NCI-H748 (cell line): ENCODE measurements around the gene GPR63.

Source experiments
- DNase-seq: peaks from one replicate; lab custom pipeline; 2025; ENCODE audit not compliant: unreplicated experiment; lab: John Stamatoyannopoulos, UW

Gene GPR63

DNA sequence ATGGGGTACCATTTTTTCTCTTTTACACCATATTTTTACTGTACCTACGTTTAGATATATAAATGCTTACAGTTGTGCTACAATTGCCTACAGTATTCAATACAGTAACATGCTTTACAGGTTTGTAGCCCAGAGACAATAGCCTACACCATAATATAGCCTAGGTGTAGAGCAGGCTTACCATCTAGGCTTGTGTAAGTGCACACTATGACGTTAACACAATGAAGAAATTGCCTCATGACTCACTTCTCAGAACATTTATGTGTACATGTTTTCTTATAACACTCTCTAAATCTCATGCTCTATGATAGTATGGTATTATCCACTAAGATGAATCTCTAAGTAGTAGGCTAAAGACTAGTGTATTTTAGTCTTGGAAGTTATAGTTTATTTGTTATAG lies 13.5 kb downstream of the GPR63 start:
- no peak for DNase-seq

DNA sequence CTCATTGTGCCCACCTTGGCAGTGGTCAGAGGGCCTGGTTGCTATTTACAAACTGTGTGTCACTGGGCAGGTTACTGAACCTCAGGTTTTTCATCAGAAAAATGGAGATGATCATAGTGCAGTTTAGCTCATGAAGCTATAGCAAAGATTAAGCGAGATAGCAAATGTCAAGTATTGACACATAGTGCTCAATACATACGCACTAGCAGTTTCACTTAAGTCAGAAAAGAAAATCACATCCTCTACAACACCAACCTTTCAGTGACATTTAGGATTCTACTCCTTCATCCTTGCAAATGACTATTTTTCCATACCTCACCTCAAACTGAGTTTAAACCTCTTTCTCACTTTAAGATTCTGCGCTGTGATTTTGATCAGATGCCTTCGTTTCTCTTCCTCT lies 16.2 kb downstream of the GPR63 start:
- DNase-seq = no peak

DNA sequence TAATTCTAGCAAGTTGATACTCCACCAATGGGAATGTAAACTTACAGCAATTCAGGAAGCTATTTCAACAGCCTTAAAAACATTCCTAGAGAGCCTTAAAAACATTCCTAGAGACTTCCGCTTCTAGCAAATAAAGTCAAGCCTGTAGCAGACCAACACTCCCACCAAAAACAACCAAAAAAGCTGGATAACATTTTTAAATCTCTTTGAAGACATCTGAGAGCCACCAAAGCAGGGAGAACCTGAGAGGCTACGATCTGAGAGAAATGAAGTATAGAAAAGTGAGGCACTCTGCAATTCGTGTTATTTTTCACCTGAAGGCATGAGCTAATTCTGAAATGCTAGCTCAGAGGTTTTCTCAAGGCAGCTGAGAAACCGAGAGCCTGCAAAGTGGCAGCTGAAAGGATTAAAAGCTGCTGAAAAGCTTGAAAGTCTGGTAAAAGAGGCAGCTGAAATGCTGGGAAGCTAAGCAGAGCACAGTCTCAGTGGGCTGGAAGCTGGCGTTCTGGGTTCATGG lies 20.9 kb downstream of the GPR63 start:
- DNase-seq = no peak

DNA sequence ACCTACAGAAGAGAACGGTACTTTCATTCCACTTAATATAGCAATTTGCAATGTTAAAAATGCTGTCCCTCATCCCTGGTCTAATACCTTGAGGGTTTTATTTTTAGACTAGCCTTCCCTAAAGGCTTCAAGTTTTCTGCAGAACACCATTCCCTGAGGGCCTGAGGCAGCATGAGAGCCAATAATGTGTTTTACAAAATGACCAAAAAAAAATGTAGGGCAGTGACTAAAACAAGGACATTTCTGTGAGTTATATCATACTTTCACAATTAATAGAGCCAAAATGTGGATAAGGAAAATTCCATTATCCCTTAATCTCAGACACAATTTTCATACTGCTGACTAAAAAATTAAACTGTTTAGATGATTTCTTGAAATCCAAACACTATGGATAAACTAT lies 22.7 kb downstream of the GPR63 start:
- no peak for DNase-seq

DNA sequence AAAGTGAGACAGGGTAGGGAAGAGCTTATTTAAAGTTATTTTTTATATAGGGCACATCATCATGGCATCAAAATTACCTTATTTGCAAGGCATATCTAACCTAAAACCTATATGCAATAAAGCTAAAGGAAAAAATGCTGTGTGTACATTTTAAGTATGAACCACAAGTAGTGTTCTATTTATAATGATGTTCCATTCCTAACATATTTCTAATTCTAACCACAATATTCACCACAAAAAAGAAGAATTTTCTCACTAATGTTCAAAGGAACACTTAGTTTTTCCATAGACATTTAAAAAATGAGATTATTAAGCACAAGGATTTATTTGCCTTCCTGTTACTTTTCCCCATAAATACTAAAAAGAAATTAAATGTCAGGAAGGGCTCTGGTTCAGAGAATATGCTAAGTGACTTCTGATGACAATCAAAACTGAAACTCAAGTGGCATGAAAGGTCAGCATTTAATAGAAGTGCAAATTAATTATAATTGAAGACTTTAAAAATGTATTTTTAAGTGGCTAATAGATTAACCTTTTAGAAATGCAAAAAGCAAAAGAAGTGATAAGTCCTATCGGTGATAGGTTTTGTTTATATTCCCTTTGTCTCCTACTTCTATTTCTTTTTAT lies 25.1 kb downstream of the GPR63 start:
- DNase-seq = no peak

DNA sequence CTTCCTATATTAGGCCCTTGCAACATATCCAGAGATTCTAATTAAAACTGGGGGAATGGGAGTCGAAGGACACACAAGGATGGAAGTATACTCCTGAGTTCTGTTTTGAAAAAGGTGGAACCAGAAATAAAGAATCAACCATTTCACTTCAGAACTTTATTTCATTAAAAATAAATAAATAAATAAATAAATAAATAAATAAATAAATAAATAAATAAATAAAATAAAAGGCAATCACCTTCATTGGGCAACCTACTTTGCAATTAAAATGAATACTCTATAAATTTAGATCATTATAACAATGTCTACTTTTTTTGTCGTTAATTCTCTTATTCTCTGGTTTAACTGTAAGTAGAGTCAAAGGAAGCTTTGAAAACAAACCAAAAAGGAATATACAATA lies 25.6 kb downstream of the GPR63 start:
- no peak for DNase-seq

DNA sequence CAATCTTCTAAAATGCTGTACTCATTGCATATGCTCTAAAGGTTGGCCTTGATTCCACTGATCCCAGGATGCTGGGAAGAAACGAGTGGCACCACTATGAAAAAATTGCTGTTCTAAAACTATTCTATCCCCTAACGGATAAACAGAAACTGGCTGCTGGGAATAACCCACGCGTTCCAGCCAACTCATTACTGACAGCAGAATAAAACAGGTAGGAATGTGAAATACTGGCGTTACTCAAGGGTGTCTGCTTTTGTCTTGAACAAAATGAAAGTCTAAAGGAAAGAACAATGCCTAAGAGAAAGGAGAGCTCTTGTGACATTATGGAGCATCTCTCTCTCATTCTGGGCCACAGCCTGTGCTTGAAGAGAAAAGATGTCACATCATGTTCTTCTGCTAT lies 26.1 kb downstream of the GPR63 start:
- DNase-seq = no peak

DNA sequence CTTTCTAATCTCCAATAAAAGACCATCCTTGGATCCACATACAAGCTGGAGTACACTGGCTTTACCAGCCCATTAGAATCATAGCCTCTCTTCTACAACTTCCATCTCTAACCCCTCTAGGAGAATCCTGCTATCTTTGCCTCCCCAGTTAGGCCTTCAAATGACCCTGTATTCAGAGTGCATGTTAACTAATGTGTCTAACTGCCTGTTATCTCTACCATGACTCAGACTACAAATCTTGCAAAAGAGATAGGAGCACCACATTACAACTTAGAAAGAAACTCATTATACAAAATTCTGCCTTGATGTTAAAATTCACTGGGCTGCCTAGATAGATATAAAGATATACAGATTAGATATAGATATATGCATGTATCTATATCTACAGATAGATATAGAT lies 28.2 kb downstream of the GPR63 start:
- DNase-seq = no peak

DNA sequence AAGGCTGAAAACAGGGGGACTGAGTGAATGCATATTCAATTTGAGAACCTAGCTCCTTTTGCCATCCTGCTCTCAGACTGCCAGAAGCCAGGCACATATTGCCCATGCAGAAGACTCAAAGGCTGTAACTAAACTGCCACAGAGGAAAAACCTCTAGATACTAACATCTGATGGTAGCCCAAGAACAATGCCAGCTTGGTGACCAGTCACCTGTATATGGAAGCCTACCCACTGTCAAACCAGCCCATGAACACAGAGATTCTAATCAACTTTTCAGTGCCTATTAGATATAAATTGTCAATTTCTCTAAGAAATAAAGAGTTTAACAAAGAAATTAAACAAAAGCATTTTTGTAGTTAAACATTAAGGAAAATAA lies 34.2 kb downstream of the GPR63 start:
- no peak for DNase-seq

DNA sequence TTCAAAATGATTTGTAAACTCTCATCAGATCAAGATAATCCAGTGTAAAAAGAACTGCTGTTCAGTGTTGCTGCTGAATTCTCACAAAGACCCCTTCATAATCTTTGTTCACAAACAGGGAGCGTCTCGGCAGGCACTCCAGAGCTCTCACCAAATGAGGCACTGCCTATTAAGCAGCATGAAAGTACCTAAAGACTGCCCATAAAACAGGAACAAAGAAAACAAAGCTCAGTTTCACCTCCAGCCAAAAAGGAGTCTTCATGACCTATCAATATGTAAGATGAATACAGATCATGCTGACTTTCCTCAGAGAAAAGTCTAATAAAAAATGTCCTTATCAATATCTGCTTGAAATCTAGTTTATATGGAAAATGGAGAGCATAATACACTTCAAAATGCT lies 41.8 kb downstream of the GPR63 start:
- no peak for DNase-seq

DNA sequence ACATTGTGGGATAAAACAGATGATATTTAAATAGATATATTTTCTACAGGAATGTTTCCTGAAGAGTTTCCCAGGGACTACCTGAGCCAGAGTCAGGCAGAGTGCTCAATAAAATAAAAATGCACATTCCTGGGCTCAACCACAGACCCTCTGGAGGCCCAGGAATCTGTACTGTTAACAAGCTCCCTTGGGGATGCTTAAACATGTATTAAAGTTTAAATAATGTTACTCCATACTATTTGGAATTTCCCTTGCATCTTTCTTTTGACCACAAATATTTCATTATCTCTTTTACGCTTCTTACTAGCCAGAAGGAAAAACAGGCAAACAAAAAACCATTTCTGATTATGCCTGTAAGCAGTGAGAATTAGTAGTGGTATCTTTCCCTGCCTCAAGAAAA lies 42.3 kb downstream of the GPR63 start:
- no peak for DNase-seq

DNA sequence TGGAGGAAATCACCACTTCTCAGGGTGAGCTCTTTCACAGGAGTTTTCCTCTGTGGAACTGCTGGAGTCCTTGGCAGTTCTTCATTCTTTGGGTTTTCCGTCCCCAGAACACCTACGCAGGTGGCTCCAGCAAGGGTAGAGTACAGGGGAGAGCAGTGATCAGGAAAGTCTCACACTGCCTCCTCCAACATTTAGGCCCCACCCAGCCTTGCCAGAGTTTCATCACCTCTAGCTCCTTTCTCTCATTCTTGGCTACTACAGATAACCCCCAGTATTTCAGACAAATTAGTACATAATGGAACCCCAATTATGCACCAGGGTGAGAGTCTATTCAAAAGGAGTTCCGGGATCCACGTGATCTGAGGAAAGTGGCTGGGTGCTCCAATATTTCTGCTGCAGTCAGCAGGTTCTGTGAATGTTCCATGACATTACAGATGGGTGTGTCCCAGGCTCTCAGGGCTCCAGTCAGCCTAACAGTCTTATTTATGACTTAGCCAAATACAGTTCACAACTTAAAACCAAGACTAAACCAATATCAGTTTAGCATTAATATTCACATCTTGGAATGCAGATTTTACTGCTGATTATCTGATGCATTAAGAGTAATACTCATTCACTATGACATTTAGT lies 44.6 kb downstream of the GPR63 start:
- no peak for DNase-seq

DNA sequence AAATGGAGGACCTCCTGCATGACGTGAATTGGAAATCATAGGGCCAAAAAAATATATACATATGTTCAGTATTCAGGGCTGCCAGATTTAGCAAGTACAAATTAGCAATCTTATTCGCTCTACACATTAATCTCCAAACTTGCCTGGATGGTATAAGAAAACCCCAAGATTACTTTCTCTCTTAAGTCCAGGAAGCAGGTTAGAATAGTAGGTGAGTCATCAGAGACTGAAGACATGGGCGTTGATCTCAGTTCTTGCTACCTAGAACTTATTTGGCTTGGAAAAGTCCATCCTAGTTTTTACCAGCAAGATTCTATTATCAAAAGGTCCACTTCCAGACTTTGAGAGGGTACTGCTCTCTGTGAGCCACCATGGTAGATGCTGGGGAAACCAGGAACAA lies 47.4 kb downstream of the GPR63 start:
- no peak for DNase-seq

DNA sequence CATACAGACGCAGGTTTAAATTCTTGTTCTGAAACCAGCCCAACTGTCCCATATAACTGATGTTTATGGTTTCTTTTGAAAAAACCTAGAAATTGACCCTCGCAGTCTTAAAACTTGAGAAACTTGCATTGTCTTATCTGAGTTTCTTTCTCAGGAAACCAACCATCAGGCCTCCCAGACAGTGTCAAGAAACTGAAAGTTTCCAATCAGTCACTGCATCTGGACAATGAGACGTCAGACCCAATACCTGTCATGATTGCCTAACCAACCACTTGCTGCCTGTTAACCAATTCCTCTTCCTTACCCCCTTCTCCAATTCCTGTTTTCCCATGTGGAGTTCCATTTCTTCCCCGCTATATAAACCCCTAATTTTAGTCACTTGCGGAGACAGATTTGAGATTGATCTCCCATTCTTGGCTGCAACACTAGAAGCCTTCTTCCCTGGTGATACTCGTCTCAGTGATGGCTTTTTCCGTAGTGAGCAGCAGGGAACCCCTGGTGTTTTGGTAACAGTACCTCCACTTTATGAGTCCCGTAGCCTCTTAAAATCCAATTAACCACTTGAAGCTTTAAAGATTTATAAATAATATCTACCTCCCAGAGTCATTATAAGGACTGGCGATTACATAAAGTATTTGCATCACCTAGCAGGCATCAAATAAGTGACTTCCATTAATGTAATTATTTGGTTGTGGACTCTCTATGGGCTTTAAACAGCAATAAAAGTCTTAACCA lies 49.3 kb downstream of the GPR63 start:
- DNase-seq = peak; percentile 90

DNA sequence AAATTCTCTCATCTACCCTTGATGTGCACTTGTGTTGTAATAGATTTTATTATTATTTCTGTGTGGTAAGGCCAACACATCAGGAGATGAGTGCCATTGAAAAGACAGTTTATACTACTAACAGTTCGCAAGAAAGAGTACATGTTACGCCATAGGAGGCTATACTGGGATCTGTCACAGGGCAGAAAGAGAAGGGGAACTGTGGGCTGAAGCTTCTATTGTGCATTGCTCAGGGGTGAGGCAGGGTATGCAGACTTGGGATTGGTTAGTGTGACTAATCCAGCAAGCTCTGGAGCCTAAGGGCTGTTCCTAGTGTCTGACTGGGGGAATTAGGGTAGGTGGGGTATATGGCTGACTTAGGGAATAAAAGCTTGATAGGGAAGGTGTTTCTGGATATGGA lies 50.9 kb downstream of the GPR63 start:
- no peak for DNase-seq

DNA sequence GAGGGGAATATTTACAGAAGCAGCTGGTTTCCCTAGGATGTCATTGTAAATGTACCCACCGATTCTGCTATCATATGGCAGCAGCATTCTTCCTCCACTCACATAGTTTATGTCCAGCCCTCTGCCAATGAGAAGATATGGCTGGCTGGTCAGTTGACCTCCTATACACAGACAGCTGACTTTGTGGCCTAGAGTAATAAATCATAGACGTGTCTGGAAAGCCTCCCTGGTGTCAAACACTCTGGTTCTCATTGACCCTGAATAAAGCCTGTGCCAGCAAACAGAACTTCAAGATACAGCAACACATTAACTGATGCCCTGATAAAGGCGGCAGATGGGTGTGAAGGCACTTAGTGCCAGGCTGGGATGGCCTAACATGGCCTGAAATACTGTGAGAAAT lies 52.6 kb downstream of the GPR63 start:
- no peak for DNase-seq

DNA sequence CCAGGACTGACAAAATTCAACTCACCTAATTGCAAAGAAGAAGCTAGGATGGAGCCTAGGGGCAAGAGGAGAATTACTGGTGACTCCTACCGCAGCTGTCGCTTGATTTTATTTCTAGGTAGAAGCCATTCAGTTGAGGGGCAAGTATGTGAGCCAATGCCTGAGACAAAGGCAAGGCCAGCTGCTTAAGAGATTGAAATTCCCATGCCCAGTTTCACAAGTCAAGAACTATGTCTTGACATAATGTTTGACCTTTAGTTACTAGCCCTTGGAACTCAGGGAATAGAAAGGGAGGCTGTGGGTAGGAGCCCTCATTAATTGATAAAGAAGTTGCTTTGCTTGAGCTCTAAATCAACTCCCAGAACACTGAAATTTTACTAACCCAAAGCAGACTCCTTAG lies 54.0 kb downstream of the GPR63 start:
- DNase-seq = no peak

DNA sequence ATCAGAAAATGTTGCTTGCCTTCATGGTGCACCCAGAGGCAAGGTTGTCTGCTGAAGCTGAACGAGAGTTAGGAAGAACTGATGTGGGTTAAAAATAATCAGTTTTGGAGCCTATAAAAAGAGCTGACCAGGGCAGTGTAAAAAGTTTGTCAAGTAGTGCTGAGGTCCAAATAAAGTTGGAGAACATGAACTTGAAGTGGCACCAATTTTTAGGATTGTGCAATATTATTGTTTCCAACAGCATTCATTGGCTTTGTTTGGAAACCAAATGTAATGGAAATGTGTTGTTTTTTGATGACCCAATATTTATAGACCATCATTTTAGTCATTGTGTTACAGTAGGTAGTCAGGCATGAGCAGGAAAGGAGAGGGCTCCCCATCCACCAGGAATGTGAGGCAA lies 55.7 kb downstream of the GPR63 start:
- no peak for DNase-seq

DNA sequence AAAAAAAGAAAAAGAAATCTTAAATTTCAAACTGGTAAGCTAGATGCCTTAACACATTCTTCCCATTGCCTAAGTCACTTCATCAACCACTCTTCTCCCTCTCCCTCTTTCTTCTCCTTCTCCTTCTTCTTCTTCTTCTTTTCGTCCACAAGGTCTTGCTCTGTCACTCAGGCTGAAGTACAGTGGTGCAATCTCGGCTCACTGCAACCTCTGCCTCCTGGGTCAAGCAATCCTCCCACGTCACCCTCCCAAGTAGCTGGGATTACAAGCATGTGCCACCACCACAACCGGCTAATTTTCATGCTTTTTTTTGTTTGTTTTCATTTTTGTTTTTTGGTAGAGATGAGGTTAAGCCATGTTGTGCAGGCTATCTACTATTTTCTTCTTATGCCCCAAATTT lies 60.2 kb downstream of the GPR63 start:
- no peak for DNase-seq

DNA sequence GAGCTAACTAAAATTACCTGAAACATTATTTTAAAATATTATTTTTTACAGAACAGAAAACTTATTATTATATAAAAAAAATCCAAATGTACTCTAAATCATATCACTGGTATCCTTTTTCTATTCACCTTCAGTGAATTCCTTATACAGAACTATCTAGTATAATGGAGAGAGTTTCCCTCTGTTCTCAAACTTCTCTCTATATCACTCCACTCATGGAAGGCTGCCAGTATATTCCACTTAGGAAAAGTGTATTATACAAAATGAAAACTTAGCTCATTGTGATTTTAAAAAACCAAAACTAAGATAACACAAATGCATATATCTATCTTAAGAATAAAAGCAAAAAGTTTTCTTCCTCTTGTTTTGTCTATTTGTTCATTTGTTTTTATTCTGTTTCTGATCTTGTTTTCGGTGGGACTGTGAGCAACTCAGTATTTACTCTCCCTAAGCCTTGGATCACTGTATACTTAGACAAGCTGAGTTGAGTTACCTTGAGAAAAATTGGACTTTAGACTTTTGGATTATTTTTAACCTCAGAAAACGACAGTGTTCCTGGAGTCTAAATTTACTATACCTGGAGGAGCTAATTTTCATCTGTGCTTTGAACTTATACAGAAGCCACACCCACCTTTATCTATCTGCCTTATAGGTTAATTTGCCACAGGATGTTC lies 61.4 kb downstream of the GPR63 start:
- DNase-seq = no peak

DNA sequence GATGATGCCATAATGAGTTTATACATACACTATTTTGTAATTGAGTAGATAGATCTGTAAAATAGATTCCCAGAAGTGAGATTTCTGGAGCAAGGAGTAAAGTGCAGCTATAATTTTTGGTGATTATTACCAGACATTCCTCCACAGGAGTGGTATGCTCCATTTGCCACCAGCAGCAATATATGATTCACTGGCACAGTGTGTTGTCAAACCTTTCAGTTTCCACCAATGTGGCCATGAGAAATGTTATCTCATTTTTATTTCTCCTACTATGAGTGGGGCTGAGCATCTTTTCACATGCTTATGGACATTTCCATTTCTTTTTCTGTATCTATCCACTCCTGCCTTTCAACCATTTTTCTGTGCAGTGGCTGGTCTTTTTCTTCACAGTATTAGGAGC lies 70.5 kb downstream of the GPR63 start:
- no peak for DNase-seq

DNA sequence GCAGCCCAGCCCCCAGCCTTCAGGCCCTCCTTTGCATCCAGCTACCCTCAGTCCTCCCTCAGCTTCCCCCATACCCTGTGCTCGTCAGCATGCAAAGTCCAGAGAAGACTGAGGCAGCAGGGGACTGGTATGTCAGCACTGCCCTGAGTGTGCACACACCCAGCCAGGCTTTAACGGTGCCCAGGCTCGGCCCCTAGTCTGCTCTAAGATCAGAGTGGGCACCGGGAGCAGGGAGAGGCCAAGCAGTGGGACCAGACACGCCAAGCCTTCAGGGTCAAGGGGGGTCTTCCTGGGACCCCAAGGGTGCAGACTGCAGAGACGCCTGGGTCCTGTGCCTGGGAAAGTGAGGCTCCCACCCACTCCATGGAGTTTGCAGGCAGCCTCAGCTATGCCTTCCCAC lies 74.7 kb downstream of the GPR63 start:
- DNase-seq = no peak
